Karpas-422 (cell line): Measurements from ENCODE around the gene TNFRSF21. TPM values are rescaled to one million over a fixed set of nuclear protein-coding genes. Genes with fewer than 3 reads are reported as not detected.
A peak's percentile ranks its signal among the peaks of the same experiment; 100 is the strongest.
"Not testable (repeated sequence)": the region's sequence is repeated elsewhere in the genome, so short reads cannot be mapped to it uniquely, and the experiment has no call there.

Experiments
- DNase-seq: peaks from one replicate; pipeline ENCODE4 v3.0.0-alpha.2; 2015
- H2AFZ ChIP-seq: fragments of 200-600 bp; sonication (generic); 2 replicates; pipeline ENCODE4 v1.6.1; 2014; ENCODE audit warnings: antibody characterized with exemption, low read length, mixed read lengths
- H3K27ac ChIP-seq: fragments of 200-600 bp; sonication (generic); 2 replicates; pipeline ENCODE4 v1.5.1; 2014; ENCODE audit warnings: mild to moderate bottlenecking, low read length, moderate library complexity
- H3K27me3 ChIP-seq: fragments of 200-600 bp; sonication (generic); 2 replicates; pipeline ENCODE4 v1.6.1; 2014; ENCODE audit warnings: low read length, mixed read lengths
- H3K36me3 ChIP-seq: fragments of 200-600 bp; sonication (generic); 2 replicates; pipeline ENCODE4 v1.6.1; 2014; ENCODE audit warnings: low read length, mixed read lengths; ENCODE audit not compliant: insufficient read depth
- H3K4me1 ChIP-seq: fragments of 200-600 bp; sonication (generic); 2 replicates; pipeline ENCODE4 v1.6.1; 2014; ENCODE audit warnings: mild to moderate bottlenecking, low read length, mixed read lengths
- H3K4me2 ChIP-seq: fragments of 200-600 bp; sonication (generic); 2 replicates; pipeline ENCODE4 v1.6.1; 2014; ENCODE audit warnings: low read length, low read depth, mild to moderate bottlenecking; ENCODE audit not compliant: poor library complexity, severe bottlenecking
- H3K4me3 ChIP-seq: fragments of 200-600 bp; sonication (generic); 2 replicates; pipeline ENCODE4 v1.5.1; 2014; ENCODE audit warnings: mild to moderate bottlenecking, antibody characterized with exemption, low read length, mixed read lengths
- H3K79me2 ChIP-seq: fragments of 200-600 bp; sonication (generic); 2 replicates; pipeline ENCODE4 v1.6.1; 2014; ENCODE audit warnings: mild to moderate bottlenecking, low read length, mixed read lengths
- H3K9ac ChIP-seq: fragments of 200-600 bp; sonication (generic); 2 replicates; pipeline ENCODE4 v1.6.0; 2014; ENCODE audit warnings: low read length
- H3K9me2 ChIP-seq: fragments of 200-600 bp; sonication (generic), shearing (Covaris generic); replicated peaks from 2 replicates; pipeline ENCODE4 v1.6.0; 2014; ENCODE audit warnings: mild to moderate bottlenecking, low read length, moderate library complexity; ENCODE audit not compliant: insufficient read depth
- H3K9me3 ChIP-seq: fragments of 300-700, 200-600 bp; sonication (generic); 2 replicates; pipeline ENCODE4 v1.6.1; 2014; ENCODE audit warnings: low read length, mixed read lengths
- H4K20me1 ChIP-seq: fragments of 200-600 bp; sonication (generic); 2 replicates; pipeline ENCODE4 v1.6.1; 2014; ENCODE audit warnings: mild to moderate bottlenecking, antibody characterized with exemption, low read length, low read depth; ENCODE audit not compliant: insufficient read depth
- total RNA-seq: library from RNA; depleted of rRNA; stranded (reverse); fragments of >200 nt; shearing (Covaris generic); gene quantifications from 2 replicates; pipeline ENCODE4 v1.2.3, GENCODE V29; 2014; ENCODE audit warnings: low replicate concordance

TNFRSF21 gene
- total RNA-seq, 1 experiment from 2014 or later, result 0.07 TPM

DNA sequence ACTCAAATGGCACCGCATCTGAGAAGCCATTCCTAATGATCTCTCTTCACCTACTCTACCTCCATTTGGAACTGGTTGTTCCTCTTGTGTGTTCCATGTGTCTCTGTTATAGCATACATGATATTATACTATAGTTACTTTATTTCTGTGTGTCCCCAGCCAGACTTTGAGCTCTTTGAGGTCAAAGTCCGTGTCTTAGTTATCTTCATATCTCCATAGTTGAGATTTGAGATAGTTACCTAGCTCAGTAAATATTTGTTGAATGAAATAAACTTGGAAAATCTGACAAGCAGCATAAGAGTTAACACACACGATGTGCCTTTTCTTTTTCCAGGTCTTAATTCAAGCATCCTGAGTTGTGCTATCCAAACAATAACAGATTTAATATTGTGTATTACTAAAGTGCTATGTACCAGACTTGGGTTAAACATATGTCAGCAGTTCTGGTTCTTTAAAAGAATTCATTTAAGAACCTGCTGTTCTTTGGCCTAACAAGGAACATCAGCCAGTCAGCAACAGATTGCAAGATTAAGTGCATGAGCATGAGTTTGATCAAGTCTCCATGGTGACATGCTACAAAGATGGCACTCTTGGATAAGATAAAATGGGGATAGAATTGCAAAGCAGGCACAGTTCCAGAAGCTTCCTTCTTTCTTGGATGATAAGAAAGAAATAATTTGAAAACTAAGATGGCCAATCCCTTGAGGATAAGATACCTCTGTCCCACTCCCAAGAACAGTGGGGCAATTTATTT is 8.7 kb upstream of the TNFRSF21 start:
- H3K4me2 ChIP-seq, result no peak overlapping the region
- H3K9ac ChIP-seq, result no peak overlapping the region
- no peak for DNase-seq
- no peaks in the 10 kb centered on the region for H4K20me1 ChIP-seq
- H2AFZ ChIP-seq, result no peak overlapping the region
- no peaks in the 10 kb centered on the region for H3K36me3 ChIP-seq
- H3K79me2 ChIP-seq, result no peaks in the 10 kb centered on the region
- H3K9me3 ChIP-seq, result no peaks in the 10 kb centered on the region
- H3K9me2 ChIP-seq, result no peaks in the 10 kb centered on the region
- no peaks in the 10 kb centered on the region for H3K27me3 ChIP-seq
- H3K27ac ChIP-seq, result no peak overlapping the region
- no peak overlapping the region for H3K4me3 ChIP-seq
- H3K4me1 ChIP-seq, result no peaks in the 10 kb centered on the region

DNA sequence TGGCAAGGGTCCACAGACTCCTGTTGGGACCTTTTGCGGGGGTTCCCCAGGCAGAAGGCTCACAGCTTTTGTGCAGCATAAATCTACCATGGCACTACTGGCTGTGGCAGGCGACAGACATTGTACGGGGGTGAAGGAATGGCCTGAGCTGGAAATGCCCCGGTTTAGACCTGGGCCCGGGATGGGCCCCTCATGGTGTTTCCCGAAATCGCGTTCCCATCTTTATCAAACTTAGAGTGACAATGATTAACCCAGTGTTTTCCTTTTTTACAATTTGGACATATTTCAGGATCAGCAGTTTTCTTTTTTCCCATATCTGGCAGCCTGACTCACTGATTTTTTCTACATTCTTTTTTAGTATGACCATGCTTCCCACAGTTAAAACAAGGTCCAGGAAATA is 5.5 kb upstream of the TNFRSF21 start:
- H3K36me3 ChIP-seq, H4K20me1 ChIP-seq, H3K27ac ChIP-seq, H3K4me2 ChIP-seq, H3K27me3 ChIP-seq, H3K4me3 ChIP-seq, H3K9ac ChIP-seq, H3K9me3 ChIP-seq, H3K9me2 ChIP-seq, H3K4me1 ChIP-seq, DNase-seq, H3K79me2 ChIP-seq, H2AFZ ChIP-seq: not testable (repeated sequence)

DNA sequence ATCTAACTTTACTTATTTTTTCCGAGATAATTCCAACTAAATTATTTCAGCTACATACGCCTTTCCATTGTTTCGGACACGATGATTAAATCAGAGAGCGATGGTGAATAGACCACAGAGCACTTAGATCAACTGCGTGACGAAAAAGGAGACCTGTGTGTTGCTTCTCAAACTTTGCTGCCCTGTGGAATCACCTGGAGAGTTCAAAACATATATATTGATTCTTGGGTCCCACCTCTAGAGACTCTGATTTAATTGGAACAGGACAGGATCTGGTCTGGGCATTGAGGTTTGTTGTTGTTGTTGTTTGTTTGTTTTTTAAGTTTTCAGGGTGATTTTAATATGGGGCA is 401 bp upstream of the TNFRSF21 start:
- Histone ChIP-seq H3K4me1 (peaks cover 4% of the 10 kb centered on the region), H3K9me2 (no peaks in the 10 kb centered on the region), H4K20me1 (no peaks in the 10 kb centered on the region), H3K36me3 (no peaks in the 10 kb centered on the region), H3K79me2 (no peaks in the 10 kb centered on the region), H3K4me3 (no peak overlapping the region), H3K27me3 (no peaks in the 10 kb centered on the region), H3K9ac (no peak overlapping the region), H2AFZ (no peak overlapping the region), H3K9me3 (no peaks in the 10 kb centered on the region), H3K4me2 (peak overlapping the region; percentile 39), H3K27ac (no peak overlapping the region)
- DNase-seq, result no peak

DNA sequence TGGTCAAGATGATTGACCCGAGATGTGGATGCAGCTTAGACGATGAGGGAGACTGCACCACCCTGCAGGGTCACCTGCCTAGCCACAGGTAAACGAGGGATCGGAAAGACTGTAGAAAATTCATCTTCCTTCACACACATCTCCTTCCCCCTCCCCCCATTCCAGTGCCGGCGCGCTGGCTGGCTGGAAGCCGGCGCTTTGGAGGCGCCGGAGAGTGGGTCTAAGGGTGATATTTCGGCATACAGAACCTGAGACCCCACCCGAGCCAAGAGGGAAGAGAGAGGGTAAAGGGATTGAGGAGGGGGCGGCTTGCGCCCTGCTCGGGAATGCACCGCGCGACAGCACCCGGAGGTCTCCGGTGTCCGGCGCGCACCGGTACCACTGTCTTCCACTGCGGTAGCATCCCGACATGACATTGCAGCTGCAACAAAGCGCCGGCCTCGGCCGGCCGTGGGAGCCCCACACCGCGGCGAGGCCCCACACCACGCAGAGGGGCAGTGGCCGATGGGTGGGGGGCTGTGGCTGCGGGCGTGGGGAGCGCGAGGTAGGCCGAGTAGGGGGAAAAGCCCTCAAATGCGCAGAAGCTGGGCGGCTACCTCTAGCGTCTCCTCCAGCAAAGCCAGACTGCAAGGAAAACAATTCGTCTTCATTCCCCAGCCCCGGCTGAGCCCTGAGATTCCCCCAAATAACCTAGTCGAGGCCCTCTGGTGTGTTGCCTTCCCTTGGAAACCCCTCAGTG is 984 bp downstream of the TNFRSF21 start:
- H3K27ac ChIP-seq, result no peak overlapping the region
- no peak overlapping the region for H3K9ac ChIP-seq
- H2AFZ ChIP-seq, result no peak overlapping the region
- H4K20me1 ChIP-seq, result no peaks in the 10 kb centered on the region
- H3K9me3 ChIP-seq, result no peaks in the 10 kb centered on the region
- peaks cover 4% of the 10 kb centered on the region for H3K4me1 ChIP-seq
- H3K27me3 ChIP-seq, result no peaks in the 10 kb centered on the region
- H3K9me2 ChIP-seq, result no peaks in the 10 kb centered on the region
- no peaks in the 10 kb centered on the region for H3K79me2 ChIP-seq
- H3K4me3 ChIP-seq, result no peak overlapping the region
- no peak for DNase-seq
- no peak overlapping the region for H3K4me2 ChIP-seq
- no peaks in the 10 kb centered on the region for H3K36me3 ChIP-seq

DNA sequence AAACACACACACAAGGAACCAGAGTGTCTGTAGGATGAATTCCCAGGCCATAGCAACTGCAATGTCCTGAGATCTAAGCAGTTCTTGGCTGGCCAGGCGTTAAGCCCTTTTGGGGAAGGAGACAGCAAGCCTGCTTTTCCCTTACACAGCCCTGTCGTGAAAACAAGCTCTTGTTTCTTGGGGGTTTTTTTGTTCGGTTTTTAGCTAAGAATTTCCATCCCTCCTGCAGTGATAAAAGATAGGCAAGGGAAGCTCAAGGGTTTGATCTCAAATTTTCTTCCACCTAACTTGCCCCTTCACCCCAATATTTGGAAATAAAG is 1.5 kb downstream of the TNFRSF21 start:
- Histone ChIP-seq H4K20me1 (no peaks in the 10 kb centered on the region), H3K4me3 (no peak overlapping the region), H3K36me3 (no peaks in the 10 kb centered on the region), H2AFZ (no peak overlapping the region), H3K27ac (no peak overlapping the region), H3K9me3 (no peaks in the 10 kb centered on the region), H3K79me2 (no peaks in the 10 kb centered on the region), H3K4me2 (no peak overlapping the region), H3K27me3 (no peaks in the 10 kb centered on the region), H3K9me2 (no peaks in the 10 kb centered on the region), H3K4me1 (peaks cover 4% of the 10 kb centered on the region), H3K9ac (no peak overlapping the region)
- DNase-seq, result no peak

DNA sequence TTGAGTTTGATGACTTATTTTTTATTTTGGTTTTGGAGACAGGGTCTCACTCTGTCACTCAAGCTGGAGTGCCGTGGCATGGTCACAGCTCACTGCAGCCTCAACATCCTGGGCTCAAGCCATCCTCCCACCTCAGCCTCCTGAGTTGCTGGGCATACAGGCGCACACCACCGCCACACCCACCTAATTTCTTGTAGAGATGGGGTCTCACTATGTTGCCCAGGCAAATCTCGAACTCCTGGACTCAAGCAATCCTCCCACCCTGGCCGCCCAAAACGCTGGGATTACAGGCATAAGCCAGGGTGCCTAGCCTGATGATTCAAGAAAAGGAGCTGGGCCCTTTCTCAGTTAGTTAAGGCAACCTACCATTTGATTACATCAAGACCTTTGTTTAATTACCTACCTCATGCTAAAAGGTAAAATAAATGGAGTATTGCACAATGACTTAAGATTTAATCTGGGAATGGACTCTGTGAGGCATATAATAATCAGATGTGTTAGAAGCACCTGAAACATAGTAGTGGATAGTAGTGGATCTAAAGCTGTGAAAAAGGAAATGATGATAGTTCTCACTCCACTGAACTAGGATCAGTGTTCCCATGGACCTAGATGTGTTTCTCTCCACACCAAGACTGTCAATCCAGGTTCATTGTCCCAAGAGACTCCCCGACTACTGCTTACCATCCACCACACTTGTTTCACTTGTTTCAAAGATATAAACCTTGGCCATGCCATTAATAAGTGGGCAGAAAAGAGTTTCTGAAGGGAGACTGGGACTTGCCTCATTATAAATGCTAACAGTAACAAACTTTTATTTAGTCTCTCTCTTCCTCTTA is 2.1 kb downstream of the TNFRSF21 start:
- no peaks in the 10 kb centered on the region for H3K79me2 ChIP-seq
- H3K9me3 ChIP-seq, result no peaks in the 10 kb centered on the region
- no peak for DNase-seq
- H3K27ac ChIP-seq, result no peak overlapping the region
- H3K4me3 ChIP-seq, result no peak overlapping the region
- H3K9ac ChIP-seq, result no peak overlapping the region
- H3K27me3 ChIP-seq, result no peaks in the 10 kb centered on the region
- no peak overlapping the region for H3K4me2 ChIP-seq
- no peaks in the 10 kb centered on the region for H3K9me2 ChIP-seq
- peaks cover 4% of the 10 kb centered on the region for H3K4me1 ChIP-seq
- H2AFZ ChIP-seq, result no peak overlapping the region
- H3K36me3 ChIP-seq, result no peaks in the 10 kb centered on the region
- no peaks in the 10 kb centered on the region for H4K20me1 ChIP-seq

DNA sequence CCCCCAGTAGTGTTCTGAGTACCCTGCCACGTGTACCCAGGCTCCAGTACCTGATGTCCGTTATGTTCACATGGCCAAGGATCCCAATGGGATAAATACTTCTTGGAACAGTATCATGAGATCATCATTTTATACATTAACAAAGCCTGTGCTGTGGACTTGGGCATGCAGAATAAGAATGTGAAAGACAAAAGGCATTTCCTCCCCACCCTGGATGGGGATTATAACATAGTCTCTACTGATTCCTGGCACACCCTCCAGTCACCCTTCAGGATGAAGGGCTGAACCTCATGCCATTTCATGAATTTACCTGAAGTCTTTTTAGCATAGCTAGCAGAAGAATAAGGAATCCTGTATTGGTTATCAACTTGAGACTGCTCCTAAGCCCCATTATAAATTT is 2.8 kb downstream of the TNFRSF21 start:
- no peak overlapping the region for H3K9ac ChIP-seq
- H3K9me2 ChIP-seq, result no peaks in the 10 kb centered on the region
- H2AFZ ChIP-seq, result no peak overlapping the region
- H4K20me1 ChIP-seq, result no peaks in the 10 kb centered on the region
- peaks cover 4% of the 10 kb centered on the region for H3K4me1 ChIP-seq
- H3K9me3 ChIP-seq, result no peaks in the 10 kb centered on the region
- H3K4me2 ChIP-seq, result no peak overlapping the region
- H3K4me3 ChIP-seq, result no peak overlapping the region
- no peaks in the 10 kb centered on the region for H3K79me2 ChIP-seq
- DNase-seq, result no peak
- H3K27me3 ChIP-seq, result no peaks in the 10 kb centered on the region
- no peaks in the 10 kb centered on the region for H3K36me3 ChIP-seq
- H3K27ac ChIP-seq, result no peak overlapping the region

DNA sequence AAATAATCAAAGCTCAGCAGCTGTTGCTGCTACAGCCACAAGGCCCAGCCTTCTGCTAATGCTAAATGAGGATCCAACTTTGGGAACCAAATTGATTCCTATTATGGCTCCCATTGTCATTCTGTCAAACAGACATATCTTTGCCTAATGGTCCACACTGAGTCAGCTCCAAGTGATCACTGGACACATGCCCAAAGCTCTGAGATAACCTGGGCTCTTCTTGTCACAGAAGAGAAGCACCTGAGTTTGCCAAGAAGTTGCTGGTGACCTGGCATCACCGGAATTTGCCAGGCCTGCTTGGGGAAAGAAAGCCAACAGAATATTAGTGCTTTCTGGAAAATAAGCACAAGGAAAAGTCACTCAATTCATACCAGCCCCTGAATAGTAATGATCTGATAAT is 5.8 kb downstream of the TNFRSF21 start:
- Histone ChIP-seq H3K36me3 (no peaks in the 10 kb centered on the region), H3K4me1 (no peaks in the 10 kb centered on the region), H4K20me1 (no peaks in the 10 kb centered on the region), H3K79me2 (no peaks in the 10 kb centered on the region), H3K27me3 (no peaks in the 10 kb centered on the region), H3K9me3 (no peaks in the 10 kb centered on the region), H3K9me2 (no peaks in the 10 kb centered on the region), H3K4me3 (no peak overlapping the region), H2AFZ (no peak overlapping the region), H3K27ac (no peak overlapping the region), H3K4me2 (no peak overlapping the region), H3K9ac (no peak overlapping the region)
- DNase-seq, result no peak
